Activated CD8-positive, alpha-beta memory T cell treated with anti-CD3 and anti-CD28 coated beads for 4 hours (primary cell): ENCODE data around the gene ASB7.

Source experiments
- DNase-seq, 2 donors: peaks; one replicate each; pipeline ENCODE4 v3.0.0-alpha.2; 2020; ENCODE audit warnings: low read depth in 2 of 2

The ASB7 gene

GRCh38 chr15:100597862-100598261, 4.5 kb upstream of the ASB7 start:
- DNase-seq: no peak

- DNase-seq: no peak
Measured at GRCh38 chr15:100598655-100599054, 3.7 kb upstream of the ASB7 start.

- peak in 1 of 2 donors; percentile 9 for DNase-seq
Measured at GRCh38 chr15:100601163-100601562, 1.2 kb upstream of the ASB7 start.

GRCh38 chr15:100601617-100602063, 749 bp upstream of the ASB7 start:
- no peak for DNase-seq

GRCh38 chr15:100602823-100603393, 519 bp downstream of the ASB7 start:
- peak in 1 of 2 donors; percentile 6 for DNase-seq

GRCh38 chr15:100612539-100612938, 10.2 kb downstream of the ASB7 start:
- no peak for DNase-seq

GRCh38 chr15:100613208-100613607, 10.8 kb downstream of the ASB7 start:
- DNase-seq: no peak

- no peak for DNase-seq
Measured at GRCh38 chr15:100614336-100614735, 11.9 kb downstream of the ASB7 start.

- DNase-seq: no peak
Measured at GRCh38 chr15:100614918-100615317, 12.5 kb downstream of the ASB7 start.

GRCh38 chr15:100615801-100616200, 13.4 kb downstream of the ASB7 start:
- DNase-seq: no peak

- no peak for DNase-seq
Measured at GRCh38 chr15:100616700-100617099, 14.3 kb downstream of the ASB7 start.

- no peak for DNase-seq
Measured at GRCh38 chr15:100623301-100623700, 20.9 kb downstream of the ASB7 start.

- peak; percentile 36 to 41 for DNase-seq
Measured at GRCh38 chr15:100627789-100628395, 25.5 kb downstream of the ASB7 start.

GRCh38 chr15:100628746-100629145, 26.4 kb downstream of the ASB7 start:
- DNase-seq: no peak

- DNase-seq: no peak
Measured at GRCh38 chr15:100631831-100632230, 29.4 kb downstream of the ASB7 start.

GRCh38 chr15:100633763-100634075, 31.3 kb downstream of the ASB7 start:
- no peak for DNase-seq

- DNase-seq: no peak
Measured at GRCh38 chr15:100635406-100636071, 33.1 kb downstream of the ASB7 start.

- DNase-seq: no peak
Measured at GRCh38 chr15:100638177-100638730, 35.9 kb downstream of the ASB7 start.

- DNase-seq: no peak
Measured at GRCh38 chr15:100642213-100642949, 40.0 kb downstream of the ASB7 start.

- no peak for DNase-seq
Measured at GRCh38 chr15:100642950-100643338, 40.6 kb downstream of the ASB7 start.

GRCh38 chr15:100645671-100646070, 43.3 kb downstream of the ASB7 start:
- DNase-seq: no peak

- DNase-seq: no peak
Measured at GRCh38 chr15:100648951-100649350, 46.6 kb downstream of the ASB7 start.
